DOHH2 (cell line): ENCODE measurements around the gene TRNP1.

Experiments
- H3F3A ChIP-seq: fragments of 200-600 bp; sonication (generic), shearing (Covaris generic); 2 replicates; pipeline ENCODE4 v1.6.0; 2016; ENCODE audit warnings: antibody characterized with exemption, mild to moderate bottlenecking; ENCODE audit not compliant: control insufficient read depth, insufficient read depth
- H3K27ac ChIP-seq: fragments of 200-600 bp; sonication (generic); 2 replicates; pipeline ENCODE4 v1.5.1; 2014; ENCODE audit warnings: low read depth, mild to moderate bottlenecking, low read length, moderate library complexity
- H3K27me3 ChIP-seq: fragments of 200-600 bp; sonication (generic); 2 replicates; pipeline ENCODE4 v1.6.1; 2014; ENCODE audit warnings: mild to moderate bottlenecking, low read length, mixed read lengths; ENCODE audit not compliant: control insufficient read depth
- H3K36me3 ChIP-seq: fragments of 200-600 bp; sonication (generic); 2 replicates; pipeline ENCODE4 v1.6.1; 2014; ENCODE audit warnings: mild to moderate bottlenecking, low read length, moderate library complexity, mixed read lengths; ENCODE audit not compliant: control insufficient read depth
- H3K4me1 ChIP-seq: fragments of 200-600 bp; sonication (generic); 2 replicates; pipeline ENCODE4 v1.6.1; 2014; ENCODE audit warnings: mild to moderate bottlenecking, low read length, mixed read lengths; ENCODE audit not compliant: control insufficient read depth
- H3K4me2 ChIP-seq: fragments of 200-600 bp; sonication (generic); 2 replicates; pipeline ENCODE4 v1.6.0; 2014; ENCODE audit warnings: mild to moderate bottlenecking, low read length, moderate library complexity
- H3K4me3 ChIP-seq: fragments of 200-600 bp; sonication (generic); 2 replicates; pipeline ENCODE4 v1.5.1; 2014; ENCODE audit warnings: mild to moderate bottlenecking, low read length, mixed read lengths
- H3K79me2 ChIP-seq: fragments of 200-600 bp; sonication (generic); 2 replicates; pipeline ENCODE4 v1.6.1; 2014; ENCODE audit warnings: mild to moderate bottlenecking, low read length, mixed read lengths; ENCODE audit not compliant: control insufficient read depth
- H3K9me2 ChIP-seq: fragments of 200-600 bp; sonication (generic); replicated peaks from 2 replicates; pipeline ENCODE4 v1.6.1; 2014; ENCODE audit warnings: mild to moderate bottlenecking, low read length, mixed read lengths; ENCODE audit not compliant: control insufficient read depth
- H3K9me3 ChIP-seq: fragments of 200-600 bp; sonication (generic); 2 replicates; pipeline ENCODE4 v1.6.1; 2014; ENCODE audit warnings: antibody characterized with exemption, low read length, mixed read lengths; ENCODE audit not compliant: control insufficient read depth, insufficient read depth
- H4K20me1 ChIP-seq: fragments of 200-600 bp; sonication (generic); 2 replicates; pipeline ENCODE4 v1.6.0; 2014; ENCODE audit warnings: low read depth, mild to moderate bottlenecking, antibody characterized with exemption, low read length, moderate library complexity; ENCODE audit not compliant: control insufficient read depth, insufficient read depth
- CTCF ChIP-seq: fragments of 200-600 bp; sonication (generic); IDR thresholded peaks from one replicate; pipeline ENCODE4 v1.5.1; 2014; ENCODE audit warnings: antibody characterized with exemption, mild to moderate bottlenecking, low read depth, low read length; ENCODE audit not compliant: poor library complexity, severe bottlenecking
- EZH2phosphoT487 ChIP-seq: fragments of 200-600 bp; sonication (generic); IDR thresholded peaks from 2 replicates; pipeline ENCODE4 v1.6.1; 2017; ENCODE audit warnings: borderline replicate concordance, mild to moderate bottlenecking, antibody characterized with exemption, low read length, moderate library complexity, mixed read lengths

TRNP1 gene

DNA sequence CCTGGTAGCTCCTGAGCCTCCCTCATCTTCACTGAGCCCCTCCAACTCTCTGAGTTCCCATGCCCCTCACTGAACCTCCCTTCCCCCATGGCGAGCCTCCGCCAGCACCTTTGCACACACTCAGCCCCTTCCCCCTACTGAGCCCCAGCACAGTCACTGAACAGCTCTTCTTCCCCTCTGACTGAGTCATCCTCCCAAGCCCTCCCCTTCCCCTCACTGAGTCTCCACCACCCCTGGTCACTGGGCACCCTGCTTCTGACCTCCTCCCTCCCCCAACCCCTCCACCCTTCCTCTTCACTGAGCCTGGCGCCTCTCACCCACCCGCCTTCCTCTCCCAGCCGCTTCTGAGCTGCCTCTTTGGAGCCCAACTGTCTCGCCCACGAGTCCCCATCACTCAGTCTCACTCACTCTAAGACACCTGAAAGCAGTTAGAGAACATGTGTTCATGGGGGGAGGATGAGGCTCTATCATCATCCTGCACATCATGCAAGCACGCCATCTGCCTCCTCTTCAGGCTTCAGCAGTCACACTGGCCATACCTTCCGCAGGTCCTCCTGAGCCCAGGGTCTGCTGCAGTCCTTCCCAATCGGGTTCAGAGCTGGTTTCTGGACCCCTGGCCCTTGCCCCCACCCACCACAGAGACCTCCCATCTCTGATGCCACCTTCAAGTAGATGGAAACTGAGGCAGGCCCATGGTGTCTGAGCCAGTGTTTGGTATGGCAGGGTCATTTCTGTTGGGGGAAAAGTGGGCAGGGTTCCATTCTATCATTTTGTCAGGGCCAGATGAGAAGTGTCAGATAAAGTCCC, 2.0 kb upstream of the TRNP1 start:
- H3K4me2 ChIP-seq: no peak overlapping the region

DNA sequence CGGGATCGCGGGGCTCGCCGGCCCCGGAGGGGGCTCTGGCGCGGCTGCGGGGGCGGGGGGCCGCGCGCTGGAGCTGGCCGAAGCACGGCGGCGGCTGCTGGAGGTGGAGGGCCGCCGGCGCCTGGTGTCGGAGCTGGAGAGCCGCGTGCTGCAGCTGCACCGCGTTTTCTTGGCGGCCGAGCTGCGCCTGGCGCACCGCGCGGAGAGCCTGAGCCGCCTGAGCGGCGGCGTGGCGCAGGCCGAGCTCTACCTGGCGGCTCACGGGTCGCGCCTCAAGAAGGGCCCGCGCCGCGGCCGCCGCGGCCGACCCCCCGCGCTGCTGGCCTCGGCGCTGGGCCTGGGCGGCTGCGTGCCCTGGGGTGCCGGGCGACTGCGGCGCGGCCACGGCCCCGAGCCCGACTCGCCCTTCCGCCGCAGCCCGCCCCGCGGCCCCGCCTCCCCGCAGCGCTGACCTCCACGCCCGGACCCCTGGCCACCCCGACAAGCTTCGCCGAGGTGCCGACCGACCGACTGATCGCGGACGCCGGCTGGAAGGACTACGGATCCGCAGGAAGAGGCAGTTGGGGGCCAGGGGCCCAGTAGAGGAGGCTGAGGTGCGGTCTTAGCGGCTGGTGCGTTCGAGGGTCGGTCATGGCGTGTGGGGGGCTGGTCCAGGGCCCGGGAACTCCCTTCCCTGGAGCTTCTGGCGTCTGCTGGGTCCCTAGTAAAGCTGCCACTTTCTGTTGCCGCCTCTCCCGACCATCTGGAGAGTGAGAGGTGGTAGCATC, 711 bp downstream of the TRNP1 start:
- Histone ChIP-seq H3F3A (no peaks in the 10 kb centered on the region), H3K79me2 (no peaks in the 10 kb centered on the region), H3K9me3 (no peaks in the 10 kb centered on the region), H3K36me3 (no peaks in the 10 kb centered on the region), H3K27ac (no peak overlapping the region), H4K20me1 (no peaks in the 10 kb centered on the region), H3K4me3 (peak overlapping the region; percentile 69), H3K9me2 (no peaks in the 10 kb centered on the region), H3K27me3 (peaks cover 65% of the 10 kb centered on the region), H3K4me1 (peaks cover 11% of the 10 kb centered on the region), H3K4me2 (peak overlapping the region; percentile 72)
- TF ChIP-seq CTCF: no peak
- no peak; the same call in 1 of the 2 replicates for TF ChIP-seq EZH2phosphoT487

More for the DNA sequence above, 2.0 kb upstream of the TRNP1 start:
- H3K9me3 ChIP-seq: no peaks in the 10 kb centered on the region
- H3K4me1 ChIP-seq: peaks cover 16% of the 10 kb centered on the region
- no peaks in the 10 kb centered on the region for H4K20me1 ChIP-seq
- no peak overlapping the region for H3K27ac ChIP-seq
- H3K9me2 ChIP-seq: no peaks in the 10 kb centered on the region
- H3K79me2 ChIP-seq: no peaks in the 10 kb centered on the region
- no peaks in the 10 kb centered on the region for H3K36me3 ChIP-seq
- TF ChIP-seq CTCF: no peak
- TF ChIP-seq EZH2phosphoT487: no peak; the same call in 1 of the 2 replicates
- H3K27me3 ChIP-seq: peaks cover 57% of the 10 kb centered on the region
- no peaks in the 10 kb centered on the region for H3F3A ChIP-seq
- H3K4me3 ChIP-seq: no peak overlapping the region

- Histone ChIP-seq H3K4me2 (no peak overlapping the region), H3K27me3 (peaks cover 67% of the 10 kb centered on the region), H3F3A (no peaks in the 10 kb centered on the region), H3K36me3 (no peaks in the 10 kb centered on the region), H3K4me1 (peaks cover 11% of the 10 kb centered on the region), H3K4me3 (no peak overlapping the region), H4K20me1 (no peaks in the 10 kb centered on the region), H3K79me2 (no peaks in the 10 kb centered on the region), H3K27ac (no peak overlapping the region), H3K9me2 (no peaks in the 10 kb centered on the region), H3K9me3 (no peaks in the 10 kb centered on the region)
- no peak; the same call in 1 of the 2 replicates for TF ChIP-seq EZH2phosphoT487
- TF ChIP-seq CTCF: no peak
Observed at GRCh38 chr1:26994787-26995517, 1.5 kb downstream of the TRNP1 start.
